Stimulated activated CD8-positive, alpha-beta memory T cell treated with anti-CD3 and anti-CD28 coated beads, Interleukin-15, amount 100 ng/mL, for 24 hours (primary cell): ENCODE data around the gene NRM.
"Not testable (repeated sequence)": the region's sequence is repeated elsewhere in the genome, so short reads cannot be mapped to it uniquely, and the experiment has no call there.

Experiments
- DNase-seq: peaks from one replicate; pipeline ENCODE4 v3.0.0-alpha.2; 2020; ENCODE audit warnings: low read depth

Gene NRM, protein sequence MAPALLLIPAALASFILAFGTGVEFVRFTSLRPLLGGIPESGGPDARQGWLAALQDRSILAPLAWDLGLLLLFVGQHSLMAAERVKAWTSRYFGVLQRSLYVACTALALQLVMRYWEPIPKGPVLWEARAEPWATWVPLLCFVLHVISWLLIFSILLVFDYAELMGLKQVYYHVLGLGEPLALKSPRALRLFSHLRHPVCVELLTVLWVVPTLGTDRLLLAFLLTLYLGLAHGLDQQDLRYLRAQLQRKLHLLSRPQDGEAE

DNA sequence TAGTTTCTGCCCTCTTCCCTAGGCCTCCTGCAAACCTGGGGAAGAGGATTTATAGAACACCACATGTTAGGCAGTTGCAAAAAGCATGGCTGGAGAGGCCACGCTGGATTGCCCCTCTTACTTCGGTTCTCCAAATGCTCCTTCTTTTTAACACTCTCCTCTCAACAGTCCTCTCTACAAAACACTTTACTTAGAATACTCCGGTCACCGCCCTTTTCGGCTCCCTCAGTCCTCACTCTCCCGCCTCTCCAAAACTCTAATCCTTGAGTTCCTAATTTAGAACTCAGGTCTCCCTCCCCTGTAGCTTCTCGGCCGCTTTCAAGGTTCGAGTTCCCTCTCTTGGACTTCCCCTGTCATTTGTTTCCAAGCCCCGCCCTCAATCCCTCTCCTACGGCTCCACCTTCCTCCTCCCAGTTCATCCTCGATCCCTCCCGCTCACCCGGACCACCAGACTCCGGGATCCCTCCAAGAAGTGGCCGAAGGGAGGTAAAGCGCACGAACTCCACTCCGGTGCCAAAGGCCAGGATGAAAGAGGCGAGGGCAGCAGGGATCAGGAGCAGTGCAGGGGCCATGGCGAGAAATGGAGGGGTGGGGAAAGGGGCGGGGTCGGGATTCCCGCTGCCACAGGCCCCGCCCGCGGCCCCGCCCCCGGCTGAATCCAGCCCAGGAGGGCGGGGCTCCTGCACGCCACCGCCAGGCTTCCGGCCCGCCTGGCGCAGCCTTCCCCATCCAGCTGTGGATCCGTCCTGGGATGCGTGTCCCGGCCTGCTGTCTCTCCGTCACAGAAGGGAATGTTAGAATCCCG, at the start of gene NRM:
NRM (minus strand) TSS at position 582 of the 805 bp plus-strand sequence; CDS start at position 572, 10 bp downstream.
- DNase-seq, result peak; percentile 55

DNA sequence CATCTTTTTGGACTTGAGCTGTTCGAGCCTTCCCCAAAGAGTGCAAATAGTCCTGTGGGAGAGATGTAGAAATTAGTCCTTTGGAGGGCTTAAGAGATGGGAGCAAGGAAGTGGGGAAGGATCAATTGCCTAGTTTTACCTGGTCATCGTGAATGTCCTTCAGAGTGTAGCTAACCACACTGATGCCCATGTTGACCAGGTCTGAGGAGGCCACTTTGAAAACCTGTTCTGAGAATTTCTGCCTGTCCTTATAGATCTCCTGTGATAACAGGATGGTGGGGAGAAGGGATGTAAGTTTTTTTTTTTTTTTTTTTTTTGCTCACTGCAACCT, 49.7 kb upstream of the NRM start:
- DNase-seq, result no peak

DNA sequence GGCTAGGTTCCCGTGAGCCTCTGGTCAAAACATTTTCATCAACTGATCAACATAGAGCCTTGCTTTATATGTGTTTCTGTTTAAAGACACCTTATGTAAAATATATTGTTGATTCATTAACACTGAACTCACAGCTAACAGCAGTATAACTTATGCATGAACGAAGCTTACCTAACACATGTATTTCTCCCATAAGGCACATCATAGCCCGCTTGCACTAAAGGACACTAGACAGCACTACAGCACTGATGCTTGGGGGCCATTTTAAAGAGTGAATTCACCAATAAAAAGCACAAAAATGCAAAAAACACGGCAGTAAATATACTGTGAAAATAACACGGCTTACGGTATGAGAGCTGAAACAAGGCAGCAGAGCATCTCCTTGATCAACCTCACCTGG, 47.7 kb upstream of the NRM start:
- DNase-seq, result no peak

DNA sequence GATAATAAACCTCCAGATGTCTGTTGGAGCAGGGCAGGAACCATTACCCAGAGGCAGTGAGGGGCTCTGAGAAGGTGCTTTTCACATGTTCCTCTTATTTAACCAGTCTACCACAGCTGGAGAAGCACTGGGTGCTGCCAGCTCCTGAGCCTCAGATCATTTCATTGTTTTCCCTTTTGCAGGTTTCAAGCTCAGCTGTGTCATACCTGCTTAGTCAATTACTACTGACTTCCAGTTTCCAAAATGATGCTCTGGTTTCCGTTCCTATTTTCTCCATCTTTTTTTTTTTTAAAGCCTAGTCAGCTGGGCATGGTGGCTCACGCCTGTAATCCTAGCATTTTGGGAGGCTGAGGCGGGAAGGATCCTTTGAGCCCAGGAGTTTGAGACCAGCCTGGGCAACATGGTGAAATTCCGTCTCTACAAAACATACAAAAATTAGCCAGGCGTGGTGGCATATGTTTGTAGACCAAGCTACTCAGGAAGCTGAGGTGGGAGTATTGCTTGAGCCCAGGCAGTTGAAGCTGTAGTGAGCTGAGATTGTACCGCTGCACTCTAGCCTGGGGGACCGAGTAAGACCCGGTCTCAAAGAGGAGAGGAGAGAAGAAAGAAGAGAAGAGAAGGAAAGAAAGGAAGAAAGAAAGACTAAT, 45.0 kb upstream of the NRM start:
- no peak for DNase-seq

DNA sequence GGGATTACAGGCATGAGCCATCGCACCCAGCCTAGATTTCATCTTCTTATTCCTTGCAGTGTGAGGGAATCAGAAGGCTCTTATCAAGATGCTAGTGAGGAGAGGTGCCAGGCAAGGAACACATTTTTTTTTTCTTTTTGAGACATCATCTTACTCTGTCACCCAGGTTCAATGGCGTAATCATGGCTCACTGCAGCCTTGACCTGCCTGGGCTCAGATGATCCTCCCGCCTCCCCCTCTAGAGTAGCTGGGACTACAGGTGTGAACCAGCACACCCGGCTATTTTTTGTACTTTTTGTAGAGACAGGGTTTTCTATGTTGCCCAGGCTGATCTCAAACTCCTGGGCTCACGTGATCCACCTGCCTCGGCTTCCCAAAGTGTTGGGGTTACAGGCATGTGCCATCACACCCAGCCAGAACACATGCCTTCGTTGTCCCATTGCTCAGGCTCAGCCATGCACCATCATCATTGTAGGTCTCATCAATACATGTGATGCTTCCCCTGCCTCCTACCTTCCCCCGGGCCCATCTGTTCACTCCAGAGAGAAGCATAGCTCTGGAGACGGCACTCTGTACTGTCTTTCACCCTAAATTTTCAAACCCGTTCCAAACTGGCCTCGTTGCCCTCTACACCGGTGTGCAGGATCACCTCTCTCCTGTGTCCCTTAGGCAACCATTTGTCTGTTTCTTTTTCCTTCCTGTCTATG, 41.6 kb upstream of the NRM start:
- DNase-seq, result no peak

DNA sequence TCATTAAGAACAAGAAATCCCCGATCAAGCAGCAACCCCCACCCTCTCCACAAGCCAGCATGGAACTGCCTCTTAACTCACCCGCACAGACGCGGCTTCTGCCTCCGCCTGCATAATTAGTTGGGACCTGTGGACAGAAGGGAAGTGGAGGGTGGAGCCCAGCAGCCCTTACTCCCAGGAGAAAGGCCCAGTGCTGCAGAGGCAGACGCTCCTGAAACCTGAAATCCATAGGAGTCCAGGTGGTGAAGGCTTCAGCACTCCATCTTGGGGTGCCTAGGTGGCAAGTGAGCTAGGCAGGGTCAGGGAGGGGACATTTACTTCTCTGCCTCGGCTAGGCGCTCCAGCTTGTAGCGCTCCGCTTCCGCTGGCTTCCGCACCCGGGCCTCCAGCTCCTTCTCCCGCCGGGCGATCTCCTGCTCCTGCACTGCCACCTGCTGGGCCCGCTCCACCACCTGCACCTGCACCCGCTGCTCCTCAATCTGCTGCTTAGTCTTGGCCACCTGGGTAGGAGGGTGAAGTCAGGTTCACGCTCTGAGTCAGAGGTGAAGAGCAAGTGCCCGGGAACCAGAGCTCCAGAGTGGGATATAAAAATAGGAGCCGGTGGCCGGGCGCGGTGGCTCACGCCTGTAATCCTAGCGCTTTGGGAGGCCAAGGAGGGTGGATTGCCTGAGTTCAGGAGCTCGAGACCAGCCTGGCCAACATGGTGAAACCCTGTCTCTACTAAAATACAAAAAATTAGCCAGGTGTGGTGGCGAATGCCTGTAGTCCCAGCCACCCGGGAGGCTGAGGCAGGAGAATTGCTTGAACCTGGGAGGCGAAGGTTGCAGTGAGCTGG, 40.0 kb upstream of the NRM start:
- no peak for DNase-seq

DNA sequence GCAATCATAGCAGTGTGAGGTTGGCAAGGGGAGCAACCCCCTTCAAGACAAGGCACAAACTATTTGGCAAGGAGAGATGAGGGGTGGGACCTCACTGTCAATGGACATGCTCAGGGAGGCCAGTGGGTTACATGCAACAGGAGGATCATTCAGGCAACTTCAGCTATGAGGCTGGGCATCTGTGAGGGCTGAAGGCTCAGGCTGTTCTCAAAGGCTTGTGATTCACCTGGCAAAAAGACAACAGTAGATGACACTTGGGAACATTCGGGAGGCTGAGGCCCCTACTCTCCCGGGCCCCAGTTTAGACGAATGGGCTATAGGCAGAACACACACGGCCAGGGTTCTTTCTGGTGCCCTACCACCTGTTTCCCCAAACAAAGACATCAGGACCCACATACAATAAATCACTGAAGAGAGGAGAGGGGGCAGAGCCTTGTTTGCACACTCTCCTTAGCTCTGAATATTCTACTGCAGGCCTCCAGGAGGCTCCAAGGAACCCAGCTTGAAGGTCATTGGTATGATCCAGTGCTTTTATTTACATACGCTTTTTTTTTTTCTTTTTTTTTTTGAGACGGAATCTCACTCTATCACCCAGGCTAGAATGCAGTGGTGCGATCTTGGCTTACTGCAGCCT, 37.3 kb upstream of the NRM start:
- DNase-seq, result no peak

DNA sequence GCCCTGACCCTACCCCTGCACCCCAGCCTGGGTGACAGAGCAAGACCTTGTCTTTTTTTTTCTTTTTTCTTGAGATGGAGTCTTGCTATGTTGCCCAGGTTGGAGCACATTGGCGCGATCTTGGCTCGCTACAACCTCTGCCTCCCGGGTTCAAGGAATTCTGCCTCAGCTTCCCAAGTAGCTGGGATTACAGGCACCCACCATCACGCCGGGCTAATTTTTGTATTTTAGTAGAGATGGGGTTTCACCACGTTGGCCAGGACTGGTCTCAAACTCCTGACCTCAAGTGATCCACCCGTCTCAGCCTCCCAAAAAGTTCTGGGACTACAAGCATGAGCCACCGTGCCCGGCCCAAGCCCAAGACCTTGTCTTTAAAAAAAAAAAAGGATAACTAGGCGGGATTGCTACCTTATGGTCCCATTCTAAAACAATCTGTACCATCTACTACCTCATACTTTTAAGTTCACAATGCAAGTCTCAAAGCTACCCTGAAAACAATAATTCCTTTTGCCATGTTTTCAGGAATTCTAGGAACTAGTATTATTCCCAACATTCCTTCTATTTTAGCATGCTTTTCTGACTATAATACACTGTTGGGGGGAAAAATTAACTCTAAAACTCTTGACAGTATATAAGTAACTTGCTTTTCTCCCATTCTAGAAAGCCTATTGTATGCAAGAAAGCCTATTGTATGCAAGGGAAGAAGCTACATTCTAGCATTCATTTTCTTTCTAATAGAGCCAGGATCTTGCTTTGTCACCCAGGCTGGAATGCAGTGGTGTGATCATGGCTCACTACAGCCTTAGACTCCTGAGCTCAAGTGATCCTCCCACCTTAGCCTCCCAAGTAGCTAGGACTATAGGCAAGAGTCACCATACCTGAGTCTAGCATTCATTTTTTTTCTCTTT, 36.0 kb upstream of the NRM start:
- DNase-seq, result no peak

DNA sequence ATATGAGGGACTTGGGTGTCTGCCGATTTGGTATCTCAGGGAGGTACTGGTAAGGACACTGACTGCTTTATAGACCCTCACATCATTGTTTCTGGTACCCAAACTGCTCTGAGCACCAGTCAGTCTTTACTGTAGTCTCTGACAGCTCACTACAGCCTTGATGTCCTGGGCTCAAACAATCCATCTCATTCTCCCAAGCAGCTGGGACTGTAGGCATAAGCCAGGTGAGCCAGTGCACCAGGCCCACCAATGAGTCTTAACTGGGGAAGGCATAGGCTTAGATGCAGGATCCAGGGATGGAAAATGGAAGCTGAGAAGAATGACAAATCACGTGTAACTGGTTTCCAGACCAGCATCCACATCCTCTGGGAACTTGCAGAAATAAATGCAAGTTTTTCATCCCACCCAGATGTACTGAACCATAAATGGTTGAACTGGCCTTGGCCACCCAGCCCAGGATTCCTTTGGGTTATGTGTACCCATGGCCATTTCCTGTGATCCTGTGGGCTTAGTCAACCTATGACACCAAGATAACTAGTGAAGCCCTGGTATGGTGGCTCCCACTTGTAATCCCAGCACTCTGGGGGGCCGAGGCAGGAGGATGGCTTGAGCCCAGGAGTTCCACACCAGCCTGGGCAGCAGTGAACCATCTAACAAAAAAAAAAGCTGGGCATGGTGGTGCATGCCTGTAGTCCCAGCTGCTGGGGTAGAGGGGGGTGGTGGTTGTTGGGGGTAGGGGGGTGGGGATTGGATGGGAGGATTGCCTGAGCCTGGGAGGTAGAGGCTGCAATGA, 35.1 kb upstream of the NRM start:
- DNase-seq, result no peak

DNA sequence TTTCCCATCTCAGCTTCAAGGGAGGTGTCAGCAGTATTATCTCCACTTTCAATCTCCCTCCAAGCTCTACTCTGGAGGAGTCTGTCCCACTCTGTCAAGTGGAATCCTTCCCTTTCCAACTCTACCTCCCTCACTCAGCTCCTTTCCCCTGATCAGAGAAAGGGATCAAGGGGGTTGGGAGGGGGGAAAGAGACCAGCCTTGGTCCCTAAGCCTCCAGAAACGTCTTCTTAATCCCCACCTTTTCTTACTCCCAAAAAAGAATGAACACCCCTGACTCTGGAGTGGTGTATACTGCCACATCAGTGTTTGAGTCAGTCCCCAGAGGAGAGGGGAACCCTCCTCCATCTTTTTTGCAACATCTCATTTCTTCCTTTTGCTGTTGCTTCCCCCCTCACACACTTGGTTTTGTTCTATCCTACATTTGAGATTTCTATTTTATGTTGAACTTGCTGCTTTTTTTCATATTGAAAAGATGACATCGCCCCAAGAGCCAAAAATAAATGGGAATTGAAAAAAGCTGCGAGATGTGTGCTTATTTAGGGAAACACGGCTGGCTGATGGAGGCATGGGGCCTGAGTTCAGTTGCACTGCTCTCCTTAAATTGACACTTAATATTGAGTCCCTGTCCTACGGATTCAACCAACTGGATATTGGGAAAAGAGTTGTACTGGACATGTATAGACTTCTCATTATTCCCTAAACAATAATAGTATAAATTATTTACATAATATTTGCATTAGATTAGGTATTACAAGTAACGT, 34.3 kb upstream of the NRM start:
- DNase-seq, result no peak

DNA sequence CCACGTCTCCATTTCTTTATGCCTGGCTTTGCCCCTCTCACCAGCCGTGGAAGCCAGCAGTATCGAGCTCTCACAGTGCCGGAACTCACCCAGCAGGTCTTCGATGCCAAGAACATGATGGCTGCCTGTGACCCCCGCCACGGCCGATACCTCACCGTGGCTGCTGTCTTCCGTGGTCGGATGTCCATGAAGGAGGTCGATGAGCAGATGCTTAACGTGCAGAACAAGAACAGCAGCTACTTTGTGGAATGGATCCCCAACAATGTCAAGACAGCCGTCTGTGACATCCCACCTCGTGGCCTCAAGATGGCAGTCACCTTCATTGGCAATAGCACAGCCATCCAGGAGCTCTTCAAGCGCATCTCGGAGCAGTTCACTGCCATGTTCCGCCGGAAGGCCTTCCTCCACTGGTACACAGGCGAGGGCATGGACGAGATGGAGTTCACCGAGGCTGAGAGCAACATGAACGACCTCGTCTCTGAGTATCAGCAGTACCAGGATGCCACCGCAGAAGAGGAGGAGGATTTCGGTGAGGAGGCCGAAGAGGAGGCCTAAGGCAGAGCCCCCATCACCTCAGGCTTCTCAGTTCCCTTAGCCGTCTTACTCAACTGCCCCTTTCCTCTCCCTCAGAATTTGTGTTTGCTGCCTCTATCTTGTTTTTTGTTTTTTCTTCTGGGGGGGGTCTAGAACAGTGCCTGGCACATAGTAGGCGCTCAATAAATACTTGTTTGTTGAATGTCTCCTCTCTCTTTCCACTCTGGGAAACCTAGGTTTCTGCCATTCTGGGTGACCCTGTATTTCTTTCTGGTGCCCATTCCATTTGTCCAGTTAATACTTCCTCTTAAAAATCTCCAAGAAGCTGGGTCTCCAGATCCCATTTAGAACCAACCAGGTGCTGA, 33.3 kb upstream of the NRM start:
- not testable (repeated sequence) for DNase-seq

DNA sequence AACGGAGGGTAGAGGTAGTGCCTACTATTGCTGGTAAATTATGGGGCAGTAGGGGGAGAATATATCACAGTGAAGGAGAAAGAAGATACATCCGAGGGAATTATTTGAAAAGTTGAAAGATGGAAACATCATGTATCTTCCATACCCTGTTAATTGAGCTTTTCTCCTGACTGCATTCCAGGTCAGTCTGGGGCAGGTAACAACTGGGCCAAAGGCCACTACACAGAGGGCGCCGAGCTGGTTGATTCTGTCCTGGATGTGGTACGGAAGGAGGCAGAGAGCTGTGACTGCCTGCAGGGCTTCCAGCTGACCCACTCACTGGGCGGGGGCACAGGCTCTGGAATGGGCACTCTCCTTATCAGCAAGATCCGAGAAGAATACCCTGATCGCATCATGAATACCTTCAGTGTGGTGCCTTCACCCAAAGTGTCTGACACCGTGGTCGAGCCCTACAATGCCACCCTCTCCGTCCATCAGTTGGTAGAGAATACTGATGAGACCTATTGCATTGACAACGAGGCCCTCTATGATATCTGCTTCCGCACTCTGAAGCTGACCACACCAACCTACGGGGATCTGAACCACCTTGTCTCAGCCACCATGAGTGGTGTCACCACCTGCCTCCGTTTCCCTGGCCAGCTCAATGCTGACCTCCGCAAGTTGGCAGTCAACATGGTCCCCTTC, 32.5 kb upstream of the NRM start:
- not testable (repeated sequence) for DNase-seq

DNA sequence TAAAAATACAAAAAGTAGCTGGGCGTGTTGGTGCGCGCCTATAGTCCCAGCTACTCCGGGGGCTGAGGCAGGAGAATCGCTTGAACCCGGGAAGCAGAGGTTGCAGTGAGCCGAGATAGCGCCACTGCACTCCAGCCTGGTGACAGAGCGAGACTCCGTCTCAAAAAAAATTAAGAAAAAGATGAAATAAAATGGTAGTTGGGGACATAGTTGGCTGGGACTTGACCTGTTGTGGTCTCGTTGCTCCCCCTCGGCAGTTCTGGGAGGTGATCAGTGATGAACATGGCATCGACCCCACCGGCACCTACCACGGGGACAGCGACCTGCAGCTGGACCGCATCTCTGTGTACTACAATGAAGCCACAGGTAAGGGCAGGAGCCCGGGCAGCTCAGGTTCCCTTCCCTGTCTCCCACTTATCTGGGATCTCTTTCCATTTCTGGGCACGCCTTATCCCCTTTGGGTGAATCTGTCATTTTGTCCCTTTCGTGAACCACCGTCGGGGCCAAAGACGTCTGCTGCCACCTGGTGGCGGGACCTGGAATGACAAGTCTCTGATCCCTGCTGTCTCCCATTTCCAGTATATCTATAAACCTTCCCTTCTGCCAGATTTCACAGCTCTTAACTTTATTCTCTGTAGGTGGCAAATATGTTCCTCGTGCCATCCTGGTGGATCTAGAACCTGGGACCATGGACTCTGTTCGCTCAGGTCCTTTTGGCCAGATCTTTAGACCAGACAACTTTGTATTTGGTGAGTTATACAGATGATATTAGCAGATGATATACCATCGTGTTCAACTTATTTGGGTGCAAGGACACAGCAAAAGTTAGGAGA, 31.7 kb upstream of the NRM start:
- DNase-seq, result peak; percentile 81

DNA sequence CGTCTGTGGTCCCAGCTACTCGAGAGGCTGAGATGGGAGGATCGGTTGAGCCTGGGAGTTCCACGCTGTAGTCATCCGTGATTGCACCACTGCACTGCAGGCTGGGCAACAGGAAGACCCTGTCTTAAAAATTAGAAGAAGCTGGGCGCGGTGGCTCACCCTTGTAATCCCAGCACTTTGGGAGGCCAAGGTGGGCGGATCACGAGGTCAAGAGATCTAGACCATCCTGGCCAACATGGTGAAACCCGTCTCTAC, 31.2 kb upstream of the NRM start:
- not testable (repeated sequence) for DNase-seq

DNA sequence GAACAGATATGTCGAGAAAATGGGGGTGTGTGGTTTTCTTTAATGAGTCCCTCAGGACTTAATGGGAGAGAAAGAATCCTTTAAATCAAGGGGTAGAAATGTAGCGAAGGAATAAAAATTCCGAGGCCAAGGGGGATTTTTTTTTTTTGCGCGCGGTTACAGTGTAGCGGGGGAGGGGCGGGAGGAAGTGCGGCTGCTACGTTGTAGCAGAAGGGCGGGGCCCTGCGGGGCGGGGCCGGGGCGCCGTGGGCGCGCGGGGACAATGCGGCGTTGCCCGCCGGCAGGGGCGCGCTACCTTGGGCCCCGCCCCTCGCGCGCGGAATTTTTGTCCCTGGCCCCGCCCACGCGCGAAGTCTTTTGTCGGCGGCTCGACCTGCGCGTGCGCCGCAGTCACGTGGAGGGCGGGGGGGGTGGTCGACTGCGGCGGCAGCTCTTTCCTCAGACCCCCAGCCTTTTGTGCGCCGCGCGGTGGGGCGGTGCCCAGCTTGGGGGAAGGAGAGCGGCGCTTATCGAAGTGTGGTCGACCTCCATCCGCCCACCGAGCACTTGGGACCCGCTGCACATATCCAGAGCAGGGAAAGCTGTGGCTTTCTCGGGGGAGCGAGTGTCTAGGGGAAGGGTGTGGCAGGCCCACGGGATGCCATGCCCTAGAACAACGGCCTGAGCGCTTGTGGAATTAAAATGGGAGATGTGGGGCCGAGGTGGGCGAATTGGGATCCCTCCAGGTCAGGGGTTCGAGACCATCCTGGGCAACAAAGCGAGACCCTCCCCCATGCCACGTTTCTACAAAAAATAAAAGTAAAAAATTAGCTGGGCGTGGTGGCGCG, 30.6 kb upstream of the NRM start:
- DNase-seq, result peak; percentile 99
